ENCODE data around the gene CAMKMT.

DNA sequence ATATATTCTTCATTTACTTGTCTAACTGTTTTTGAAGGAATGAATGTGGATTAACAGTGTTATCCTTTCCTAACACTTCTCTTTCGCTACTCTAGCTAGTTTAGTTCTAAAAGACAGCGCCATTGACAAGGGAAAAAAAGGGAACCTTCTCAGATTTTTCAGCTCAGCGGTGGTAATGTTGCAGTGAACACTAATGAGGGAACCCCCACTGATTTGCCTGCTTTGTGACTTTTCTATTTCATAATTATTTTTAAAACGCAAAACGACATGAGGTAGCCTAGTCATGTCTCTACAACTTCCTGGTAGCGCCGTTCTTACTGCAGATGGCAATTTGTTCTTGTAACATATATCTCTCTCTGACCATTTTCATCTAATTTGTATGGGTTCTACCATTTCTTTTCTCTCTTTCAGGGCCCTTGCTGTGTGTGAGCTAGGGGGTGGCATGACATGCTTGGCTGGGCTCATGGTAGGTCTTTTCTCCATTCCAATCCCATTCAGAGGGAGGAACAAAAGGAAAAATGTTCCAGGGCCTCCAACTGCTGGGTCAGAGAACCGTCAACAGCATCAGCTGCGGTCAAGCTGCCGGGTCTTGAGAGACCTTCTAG is 344.2 kb downstream of the CAMKMT start:
- TF ChIP-seq, protein P1, sequence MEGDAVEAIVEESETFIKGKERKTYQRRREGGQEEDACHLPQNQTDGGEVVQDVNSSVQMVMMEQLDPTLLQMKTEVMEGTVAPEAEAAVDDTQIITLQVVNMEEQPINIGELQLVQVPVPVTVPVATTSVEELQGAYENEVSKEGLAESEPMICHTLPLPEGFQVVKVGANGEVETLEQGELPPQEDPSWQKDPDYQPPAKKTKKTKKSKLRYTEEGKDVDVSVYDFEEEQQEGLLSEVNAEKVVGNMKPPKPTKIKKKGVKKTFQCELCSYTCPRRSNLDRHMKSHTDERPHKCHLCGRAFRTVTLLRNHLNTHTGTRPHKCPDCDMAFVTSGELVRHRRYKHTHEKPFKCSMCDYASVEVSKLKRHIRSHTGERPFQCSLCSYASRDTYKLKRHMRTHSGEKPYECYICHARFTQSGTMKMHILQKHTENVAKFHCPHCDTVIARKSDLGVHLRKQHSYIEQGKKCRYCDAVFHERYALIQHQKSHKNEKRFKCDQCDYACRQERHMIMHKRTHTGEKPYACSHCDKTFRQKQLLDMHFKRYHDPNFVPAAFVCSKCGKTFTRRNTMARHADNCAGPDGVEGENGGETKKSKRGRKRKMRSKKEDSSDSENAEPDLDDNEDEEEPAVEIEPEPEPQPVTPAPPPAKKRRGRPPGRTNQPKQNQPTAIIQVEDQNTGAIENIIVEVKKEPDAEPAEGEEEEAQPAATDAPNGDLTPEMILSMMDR (conservative IDR thresholded peaks at IDR 0.05; ENCODE audit: low read depth in 2 of 2) = no peak
- TF ChIP-seq EZH2 (IDR thresholded peaks at IDR 0.05; ENCODE audit: low read depth, unreplicated experiment) (no peak), CREB1 (CRISPR knock-in tag; IDR thresholded peaks at IDR 0.05; ENCODE audit: low read depth) (no peak), POLR2AphosphoS5 (IDR thresholded peaks at IDR 0.05; ENCODE audit: low read depth) (no peak), STAT1 (IDR thresholded peaks at IDR 0.05; ENCODE audit: unreplicated experiment) (no peak), JUNB (IDR thresholded peaks at IDR 0.05; ENCODE audit: unreplicated experiment) (no peak), EZH2phosphoT487 (IDR thresholded peaks at IDR 0.05; ENCODE audit: unreplicated experiment) (no peak), ZNF331 (CRISPR knock-in tag; IDR thresholded peaks at IDR 0.05; ENCODE audit: low read depth) (no peak)
- TF ChIP-seq, protein P2, sequence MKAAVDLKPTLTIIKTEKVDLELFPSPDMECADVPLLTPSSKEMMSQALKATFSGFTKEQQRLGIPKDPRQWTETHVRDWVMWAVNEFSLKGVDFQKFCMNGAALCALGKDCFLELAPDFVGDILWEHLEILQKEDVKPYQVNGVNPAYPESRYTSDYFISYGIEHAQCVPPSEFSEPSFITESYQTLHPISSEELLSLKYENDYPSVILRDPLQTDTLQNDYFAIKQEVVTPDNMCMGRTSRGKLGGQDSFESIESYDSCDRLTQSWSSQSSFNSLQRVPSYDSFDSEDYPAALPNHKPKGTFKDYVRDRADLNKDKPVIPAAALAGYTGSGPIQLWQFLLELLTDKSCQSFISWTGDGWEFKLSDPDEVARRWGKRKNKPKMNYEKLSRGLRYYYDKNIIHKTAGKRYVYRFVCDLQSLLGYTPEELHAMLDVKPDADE (IDR thresholded peaks at IDR 0.05) = no peak
- TF ChIP-seq, protein P3, sequence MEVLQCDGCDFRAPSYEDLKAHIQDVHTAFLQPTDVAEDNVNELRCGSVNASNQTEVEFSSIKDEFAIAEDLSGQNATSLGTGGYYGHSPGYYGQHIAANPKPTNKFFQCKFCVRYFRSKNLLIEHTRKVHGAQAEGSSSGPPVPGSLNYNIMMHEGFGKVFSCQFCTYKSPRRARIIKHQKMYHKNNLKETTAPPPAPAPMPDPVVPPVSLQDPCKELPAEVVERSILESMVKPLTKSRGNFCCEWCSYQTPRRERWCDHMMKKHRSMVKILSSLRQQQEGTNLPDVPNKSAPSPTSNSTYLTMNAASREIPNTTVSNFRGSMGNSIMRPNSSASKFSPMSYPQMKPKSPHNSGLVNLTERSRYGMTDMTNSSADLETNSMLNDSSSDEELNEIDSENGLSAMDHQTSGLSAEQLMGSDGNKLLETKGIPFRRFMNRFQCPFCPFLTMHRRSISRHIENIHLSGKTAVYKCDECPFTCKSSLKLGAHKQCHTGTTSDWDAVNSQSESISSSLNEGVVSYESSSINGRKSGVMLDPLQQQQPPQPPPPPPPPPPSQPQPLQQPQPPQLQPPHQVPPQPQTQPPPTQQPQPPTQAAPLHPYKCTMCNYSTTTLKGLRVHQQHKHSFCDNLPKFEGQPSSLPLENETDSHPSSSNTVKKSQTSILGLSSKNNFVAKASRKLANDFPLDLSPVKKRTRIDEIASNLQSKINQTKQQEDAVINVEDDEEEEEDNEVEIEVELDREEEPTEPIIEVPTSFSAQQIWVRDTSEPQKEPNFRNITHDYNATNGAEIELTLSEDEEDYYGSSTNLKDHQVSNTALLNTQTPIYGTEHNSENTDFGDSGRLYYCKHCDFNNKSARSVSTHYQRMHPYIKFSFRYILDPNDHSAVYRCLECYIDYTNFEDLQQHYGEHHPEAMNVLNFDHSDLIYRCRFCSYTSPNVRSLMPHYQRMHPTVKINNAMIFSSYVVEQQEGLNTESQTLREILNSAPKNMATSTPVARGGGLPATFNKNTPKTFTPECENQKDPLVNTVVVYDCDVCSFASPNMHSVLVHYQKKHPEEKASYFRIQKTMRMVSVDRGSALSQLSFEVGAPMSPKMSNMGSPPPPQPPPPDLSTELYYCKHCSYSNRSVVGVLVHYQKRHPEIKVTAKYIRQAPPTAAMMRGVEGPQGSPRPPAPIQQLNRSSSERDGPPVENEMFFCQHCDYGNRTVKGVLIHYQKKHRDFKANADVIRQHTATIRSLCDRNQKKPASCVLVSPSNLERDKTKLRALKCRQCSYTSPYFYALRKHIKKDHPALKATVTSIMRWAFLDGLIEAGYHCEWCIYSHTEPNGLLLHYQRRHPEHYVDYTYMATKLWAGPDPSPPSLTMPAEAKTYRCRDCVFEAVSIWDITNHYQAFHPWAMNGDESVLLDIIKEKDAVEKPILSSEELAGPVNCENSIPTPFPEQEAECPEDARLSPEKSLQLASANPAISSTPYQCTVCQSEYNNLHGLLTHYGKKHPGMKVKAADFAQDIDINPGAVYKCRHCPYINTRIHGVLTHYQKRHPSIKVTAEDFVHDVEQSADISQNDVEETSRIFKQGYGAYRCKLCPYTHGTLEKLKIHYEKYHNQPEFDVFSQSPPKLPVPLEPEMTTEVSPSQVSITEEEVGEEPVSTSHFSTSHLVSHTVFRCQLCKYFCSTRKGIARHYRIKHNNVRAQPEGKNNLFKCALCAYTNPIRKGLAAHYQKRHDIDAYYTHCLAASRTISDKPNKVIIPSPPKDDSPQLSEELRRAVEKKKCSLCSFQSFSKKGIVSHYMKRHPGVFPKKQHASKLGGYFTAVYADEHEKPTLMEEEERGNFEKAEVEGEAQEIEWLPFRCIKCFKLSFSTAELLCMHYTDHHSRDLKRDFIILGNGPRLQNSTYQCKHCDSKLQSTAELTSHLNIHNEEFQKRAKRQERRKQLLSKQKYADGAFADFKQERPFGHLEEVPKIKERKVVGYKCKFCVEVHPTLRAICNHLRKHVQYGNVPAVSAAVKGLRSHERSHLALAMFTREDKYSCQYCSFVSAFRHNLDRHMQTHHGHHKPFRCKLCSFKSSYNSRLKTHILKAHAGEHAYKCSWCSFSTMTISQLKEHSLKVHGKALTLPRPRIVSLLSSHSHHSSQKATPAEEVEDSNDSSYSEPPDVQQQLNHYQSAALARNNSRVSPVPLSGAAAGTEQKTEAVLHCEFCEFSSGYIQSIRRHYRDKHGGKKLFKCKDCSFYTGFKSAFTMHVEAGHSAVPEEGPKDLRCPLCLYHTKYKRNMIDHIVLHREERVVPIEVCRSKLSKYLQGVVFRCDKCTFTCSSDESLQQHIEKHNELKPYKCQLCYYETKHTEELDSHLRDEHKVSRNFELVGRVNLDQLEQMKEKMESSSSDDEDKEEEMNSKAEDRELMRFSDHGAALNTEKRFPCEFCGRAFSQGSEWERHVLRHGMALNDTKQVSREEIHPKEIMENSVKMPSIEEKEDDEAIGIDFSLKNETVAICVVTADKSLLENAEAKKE (CRISPR knock-in tag; IDR thresholded peaks at IDR 0.05) = peak; percentile 88
- TF ChIP-seq, protein P4, sequence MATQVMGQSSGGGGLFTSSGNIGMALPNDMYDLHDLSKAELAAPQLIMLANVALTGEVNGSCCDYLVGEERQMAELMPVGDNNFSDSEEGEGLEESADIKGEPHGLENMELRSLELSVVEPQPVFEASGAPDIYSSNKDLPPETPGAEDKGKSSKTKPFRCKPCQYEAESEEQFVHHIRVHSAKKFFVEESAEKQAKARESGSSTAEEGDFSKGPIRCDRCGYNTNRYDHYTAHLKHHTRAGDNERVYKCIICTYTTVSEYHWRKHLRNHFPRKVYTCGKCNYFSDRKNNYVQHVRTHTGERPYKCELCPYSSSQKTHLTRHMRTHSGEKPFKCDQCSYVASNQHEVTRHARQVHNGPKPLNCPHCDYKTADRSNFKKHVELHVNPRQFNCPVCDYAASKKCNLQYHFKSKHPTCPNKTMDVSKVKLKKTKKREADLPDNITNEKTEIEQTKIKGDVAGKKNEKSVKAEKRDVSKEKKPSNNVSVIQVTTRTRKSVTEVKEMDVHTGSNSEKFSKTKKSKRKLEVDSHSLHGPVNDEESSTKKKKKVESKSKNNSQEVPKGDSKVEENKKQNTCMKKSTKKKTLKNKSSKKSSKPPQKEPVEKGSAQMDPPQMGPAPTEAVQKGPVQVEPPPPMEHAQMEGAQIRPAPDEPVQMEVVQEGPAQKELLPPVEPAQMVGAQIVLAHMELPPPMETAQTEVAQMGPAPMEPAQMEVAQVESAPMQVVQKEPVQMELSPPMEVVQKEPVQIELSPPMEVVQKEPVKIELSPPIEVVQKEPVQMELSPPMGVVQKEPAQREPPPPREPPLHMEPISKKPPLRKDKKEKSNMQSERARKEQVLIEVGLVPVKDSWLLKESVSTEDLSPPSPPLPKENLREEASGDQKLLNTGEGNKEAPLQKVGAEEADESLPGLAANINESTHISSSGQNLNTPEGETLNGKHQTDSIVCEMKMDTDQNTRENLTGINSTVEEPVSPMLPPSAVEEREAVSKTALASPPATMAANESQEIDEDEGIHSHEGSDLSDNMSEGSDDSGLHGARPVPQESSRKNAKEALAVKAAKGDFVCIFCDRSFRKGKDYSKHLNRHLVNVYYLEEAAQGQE (IDR thresholded peaks at IDR 0.05; ENCODE audit: unreplicated experiment) = no peak

Measured in GM23338 (cell line).